ENCODE measurements around the gene C16orf54.
"Not testable (repeated sequence)": the region's sequence is repeated elsewhere in the genome, so short reads cannot be mapped to it uniquely, and the experiment has no call there.

Gene C16orf54

GRCh38 chr16:29765167-29766032 is 19.6 kb upstream of the C16orf54 start:
- H3K9me3 ChIP-seq (replicated peaks; ENCODE audit: low read length): no peaks in the 10 kb centered on the region
- H3K9ac ChIP-seq (ENCODE audit: low read depth, low read length): no peak overlapping the region
- H3K36me3 ChIP-seq (ENCODE audit: insufficient read depth, low read length): no peaks in the 10 kb centered on the region
- H3K4me3 ChIP-seq (ENCODE audit: low read length): no peak overlapping the region
- no peaks in the 10 kb centered on the region for H3K4me1 ChIP-seq (ENCODE audit: control insufficient read depth, insufficient read depth, low read length)
- no peak overlapping the region for H3K4me2 ChIP-seq (ENCODE audit: low read length)
- peaks cover 29% of the 10 kb centered on the region for H3K27me3 ChIP-seq (ENCODE audit: control insufficient read depth, insufficient read depth, low read length)

- Histone ChIP-seq H3K9ac (ENCODE audit: low read depth, low read length) (no peak overlapping the region), H3K4me1 (ENCODE audit: control insufficient read depth, insufficient read depth, low read length) (no peaks in the 10 kb centered on the region), H3K4me2 (ENCODE audit: low read length) (no peak overlapping the region), H3K27me3 (ENCODE audit: control insufficient read depth, insufficient read depth, low read length) (peaks cover 25% of the 10 kb centered on the region), H3K4me3 (ENCODE audit: low read length) (no peak overlapping the region), H3K9me3 (replicated peaks; ENCODE audit: low read length) (no peaks in the 10 kb centered on the region), H3K36me3 (ENCODE audit: insufficient read depth, low read length) (no peaks in the 10 kb centered on the region)
Measured at GRCh38 chr16:29763326-29763725, 17.5 kb upstream of the C16orf54 start.

- H3K4me2 ChIP-seq (ENCODE audit: low read length): no peak overlapping the region
Measured at GRCh38 chr16:29761882-29762281, 16.1 kb upstream of the C16orf54 start.

GRCh38 chr16:29761280-29761651 is 15.5 kb upstream of the C16orf54 start:
- H3K4me2 ChIP-seq (ENCODE audit: low read length); H3K9me3 ChIP-seq (replicated peaks; ENCODE audit: low read length); H3K4me3 ChIP-seq (ENCODE audit: low read length); H3K4me1 ChIP-seq (ENCODE audit: control insufficient read depth, insufficient read depth, low read length); H3K9ac ChIP-seq (ENCODE audit: low read depth, low read length); H3K36me3 ChIP-seq (ENCODE audit: insufficient read depth, low read length): not testable (repeated sequence)
- peaks cover 22% of the 10 kb centered on the region for H3K27me3 ChIP-seq (ENCODE audit: control insufficient read depth, insufficient read depth, low read length)

More at GRCh38 chr16:29761882-29762281, 16.1 kb upstream of the C16orf54 start:
- Histone ChIP-seq H3K4me1 (ENCODE audit: control insufficient read depth, insufficient read depth, low read length) (no peaks in the 10 kb centered on the region), H3K27me3 (ENCODE audit: control insufficient read depth, insufficient read depth, low read length) (peaks cover 22% of the 10 kb centered on the region), H3K4me3 (ENCODE audit: low read length) (no peak overlapping the region), H3K9me3 (replicated peaks; ENCODE audit: low read length) (no peaks in the 10 kb centered on the region), H3K36me3 (ENCODE audit: insufficient read depth, low read length) (no peaks in the 10 kb centered on the region), H3K9ac (ENCODE audit: low read depth, low read length) (no peak overlapping the region)

- peaks cover 22% of the 10 kb centered on the region for H3K27me3 ChIP-seq (ENCODE audit: control insufficient read depth, insufficient read depth, low read length)
- H3K36me3 ChIP-seq (ENCODE audit: insufficient read depth, low read length): no peaks in the 10 kb centered on the region
- no peak overlapping the region for H3K4me2 ChIP-seq (ENCODE audit: low read length)
- no peak overlapping the region for H3K4me3 ChIP-seq (ENCODE audit: low read length)
- no peaks in the 10 kb centered on the region for H3K4me1 ChIP-seq (ENCODE audit: control insufficient read depth, insufficient read depth, low read length)
- no peaks in the 10 kb centered on the region for H3K9me3 ChIP-seq (replicated peaks; ENCODE audit: low read length)
- no peak overlapping the region for H3K9ac ChIP-seq (ENCODE audit: low read depth, low read length)
Measured at GRCh38 chr16:29760567-29761279, 14.9 kb upstream of the C16orf54 start.

- H3K36me3 ChIP-seq (ENCODE audit: insufficient read depth, low read length): no peaks in the 10 kb centered on the region
- H3K9ac ChIP-seq (ENCODE audit: low read depth, low read length): no peak overlapping the region
- H3K9me3 ChIP-seq (replicated peaks; ENCODE audit: low read length): no peaks in the 10 kb centered on the region
- H3K27me3 ChIP-seq (ENCODE audit: control insufficient read depth, insufficient read depth, low read length): peaks cover 18% of the 10 kb centered on the region
- no peaks in the 10 kb centered on the region for H3K4me1 ChIP-seq (ENCODE audit: control insufficient read depth, insufficient read depth, low read length)
- no peak overlapping the region for H3K4me3 ChIP-seq (ENCODE audit: low read length)
- no peak overlapping the region for H3K4me2 ChIP-seq (ENCODE audit: low read length)
Measured at GRCh38 chr16:29757950-29758466, 12.2 kb upstream of the C16orf54 start.

- H3K36me3 ChIP-seq (ENCODE audit: insufficient read depth, low read length); H3K9ac ChIP-seq (ENCODE audit: low read depth, low read length); H3K4me3 ChIP-seq (ENCODE audit: low read length); H3K9me3 ChIP-seq (replicated peaks; ENCODE audit: low read length); H3K4me1 ChIP-seq (ENCODE audit: control insufficient read depth, insufficient read depth, low read length); H3K4me2 ChIP-seq (ENCODE audit: low read length): not testable (repeated sequence)
- peaks cover 11% of the 10 kb centered on the region for H3K27me3 ChIP-seq (ENCODE audit: control insufficient read depth, insufficient read depth, low read length)
Measured at GRCh38 chr16:29757086-29757485, 11.3 kb upstream of the C16orf54 start.

GRCh38 chr16:29756654-29757053 is 10.9 kb upstream of the C16orf54 start:
- Histone ChIP-seq H3K4me2 (ENCODE audit: low read length) (no peak overlapping the region), H3K9me3 (replicated peaks; ENCODE audit: low read length) (no peaks in the 10 kb centered on the region), H3K4me1 (ENCODE audit: control insufficient read depth, insufficient read depth, low read length) (no peaks in the 10 kb centered on the region), H3K4me3 (ENCODE audit: low read length) (no peak overlapping the region), H3K36me3 (ENCODE audit: insufficient read depth, low read length) (no peaks in the 10 kb centered on the region), H3K27me3 (ENCODE audit: control insufficient read depth, insufficient read depth, low read length) (peaks cover 11% of the 10 kb centered on the region), H3K9ac (ENCODE audit: low read depth, low read length) (no peak overlapping the region)

- Histone ChIP-seq H3K4me2 (ENCODE audit: low read length) (no peak overlapping the region), H3K4me1 (ENCODE audit: control insufficient read depth, insufficient read depth, low read length) (no peaks in the 10 kb centered on the region), H3K4me3 (ENCODE audit: low read length) (no peak overlapping the region), H3K9ac (ENCODE audit: low read depth, low read length) (no peak overlapping the region), H3K36me3 (ENCODE audit: insufficient read depth, low read length) (no peaks in the 10 kb centered on the region), H3K27me3 (ENCODE audit: control insufficient read depth, insufficient read depth, low read length) (peaks cover 9% of the 10 kb centered on the region), H3K9me3 (replicated peaks; ENCODE audit: low read length) (no peaks in the 10 kb centered on the region)
Measured at GRCh38 chr16:29753516-29753915, 7.7 kb upstream of the C16orf54 start.

GRCh38 chr16:29748760-29749149 is 3.0 kb upstream of the C16orf54 start:
- not testable (repeated sequence) for H3K4me3 ChIP-seq (ENCODE audit: low read length); H3K36me3 ChIP-seq (ENCODE audit: insufficient read depth, low read length); H3K9me3 ChIP-seq (replicated peaks; ENCODE audit: low read length); H3K4me1 ChIP-seq (ENCODE audit: control insufficient read depth, insufficient read depth, low read length); H3K4me2 ChIP-seq (ENCODE audit: low read length); H3K9ac ChIP-seq (ENCODE audit: low read depth, low read length)
- peaks cover 16% of the 10 kb centered on the region for H3K27me3 ChIP-seq (ENCODE audit: control insufficient read depth, insufficient read depth, low read length)

- Histone ChIP-seq H3K4me1 (ENCODE audit: control insufficient read depth, insufficient read depth, low read length) (no peaks in the 10 kb centered on the region), H3K9me3 (replicated peaks; ENCODE audit: low read length) (no peaks in the 10 kb centered on the region), H3K9ac (ENCODE audit: low read depth, low read length) (no peak overlapping the region), H3K4me2 (ENCODE audit: low read length) (no peak overlapping the region), H3K4me3 (ENCODE audit: low read length) (no peak overlapping the region), H3K27me3 (ENCODE audit: control insufficient read depth, insufficient read depth, low read length) (peaks cover 16% of the 10 kb centered on the region), H3K36me3 (ENCODE audit: insufficient read depth, low read length) (no peaks in the 10 kb centered on the region)
Measured at GRCh38 chr16:29747947-29748759, 2.4 kb upstream of the C16orf54 start.

All from skeletal muscle satellite cell (primary cell).